ENCODE results near the gene CLRN1. TPM values are rescaled to one million over a fixed set of nuclear protein-coding genes. Genes with fewer than 3 reads are reported as not detected.

CLRN1 gene
- polyA plus RNA-seq, 1 donor, result not detected

Other genes starting within 250 kb of the CLRN1 start
- 16.7 TPM for gene SIAH2, start 209.6 kb downstream of the CLRN1 start, polyA plus RNA-seq (ENCODE audit: insufficient read length)
- not detected for gene MINDY4B, start 67.3 kb downstream of the CLRN1 start, polyA plus RNA-seq (ENCODE audit: insufficient read length)
- gene MED12L, start 112.9 kb upstream of the CLRN1 start, polyA plus RNA-seq (ENCODE audit: insufficient read length), result 2.7 TPM
- not detected for gene GPR171, start 230.5 kb upstream of the CLRN1 start, polyA plus RNA-seq (ENCODE audit: insufficient read length)